ENCODE data around the gene RETREG3. TPM values are rescaled to one million over a fixed set of nuclear protein-coding genes. Genes with fewer than 3 reads are reported as not detected.

Gene RETREG3
- total and polyA plus RNA-seq, 2 donors = 21.2 to 49.9 TPM

DNA sequence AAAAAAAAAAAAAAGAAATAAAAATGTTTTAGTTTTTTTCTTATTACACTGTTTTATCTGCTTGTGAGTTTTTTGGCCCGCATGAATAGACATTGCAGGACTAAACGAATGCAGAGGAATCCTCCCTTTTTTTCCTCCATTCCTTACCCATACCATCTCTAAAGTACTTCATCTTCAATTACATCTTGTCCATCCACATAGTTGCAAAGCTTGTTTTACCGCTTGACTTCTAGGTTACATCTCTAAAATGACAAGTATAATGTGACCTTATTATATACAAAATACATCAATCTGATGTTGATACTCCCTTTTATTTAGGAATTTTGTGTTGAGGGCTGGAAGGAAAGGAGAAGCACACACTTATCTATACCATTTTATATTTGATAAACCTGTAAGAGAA is 12.8 kb downstream of the RETREG3 start:
- H3K4me3 ChIP-seq (ENCODE audit: low read depth, low read length) = no peak overlapping the region
- DNase-seq (ENCODE audit: extremely low spot score) = no peak
- WGBS = 81% methylated on average over 3 of the region's 3 CpGs
- no peaks in the 10 kb centered on the region for H3K36me3 ChIP-seq (ENCODE audit: insufficient read depth)
- no peaks in the 10 kb centered on the region for H3K4me1 ChIP-seq (ENCODE audit: insufficient read depth)
- no peak overlapping the region for H3K27ac ChIP-seq (ENCODE audit: low read depth)

- DNase-seq (ENCODE audit: extremely low spot score) = no peak
- Histone ChIP-seq H3K36me3 (ENCODE audit: insufficient read depth) (no peaks in the 10 kb centered on the region), H3K4me3 (ENCODE audit: low read depth, low read length) (no peak overlapping the region), H3K4me1 (ENCODE audit: insufficient read depth) (no peaks in the 10 kb centered on the region), H3K27ac (ENCODE audit: low read depth) (no peak overlapping the region)
- 91% methylated on average over 9 of the region's 9 CpGs for WGBS
Observed at GRCh38 chr17:42591411-42591810, 17.8 kb downstream of the RETREG3 start.

GRCh38 chr17:42590886-42591285 is 18.3 kb downstream of the RETREG3 start:
- no peaks in the 10 kb centered on the region for H3K4me1 ChIP-seq (ENCODE audit: insufficient read depth)
- WGBS = 98% methylated on average over 2 of the region's 2 CpGs
- H3K36me3 ChIP-seq (ENCODE audit: insufficient read depth) = no peaks in the 10 kb centered on the region
- no peak overlapping the region for H3K4me3 ChIP-seq (ENCODE audit: low read depth, low read length)
- DNase-seq (ENCODE audit: extremely low spot score) = no peak
- H3K27ac ChIP-seq (ENCODE audit: low read depth) = no peak overlapping the region

DNA sequence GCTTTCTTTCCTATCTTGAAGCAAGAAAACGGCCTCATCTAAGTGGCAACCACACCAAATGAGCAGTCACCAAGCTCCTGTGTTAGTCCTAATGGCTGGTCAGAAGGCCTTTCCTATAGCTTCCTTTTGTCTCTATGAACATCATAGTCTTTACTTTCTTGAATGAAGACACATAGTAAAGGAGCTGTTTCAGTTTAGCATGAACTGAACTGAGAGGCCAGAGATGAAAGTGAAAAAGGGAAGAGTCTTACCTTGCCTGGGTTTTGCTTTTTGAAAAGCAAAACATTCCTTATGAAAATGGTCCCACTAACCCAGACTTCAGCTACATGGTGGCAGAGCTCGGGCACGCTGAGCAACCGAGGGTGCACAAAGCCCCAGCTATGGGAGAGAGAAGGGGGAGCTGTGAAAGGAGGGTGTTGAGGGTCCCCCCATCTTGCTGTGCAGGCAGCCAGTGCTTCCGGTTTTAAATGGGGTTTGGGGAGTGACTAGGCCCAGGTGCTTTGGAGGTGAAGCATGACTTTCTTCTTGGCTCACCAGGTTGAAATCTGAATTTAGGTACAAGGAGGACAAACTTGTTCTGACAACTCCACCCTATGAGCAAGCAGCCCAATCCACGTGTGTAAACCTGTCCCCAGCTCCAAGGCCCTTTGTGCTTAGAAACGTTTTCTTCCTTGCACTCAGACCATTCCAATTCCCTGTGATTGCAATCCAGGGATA is 22.5 kb downstream of the RETREG3 start:
- peaks cover 9% of the 10 kb centered on the region for H3K36me3 ChIP-seq (ENCODE audit: insufficient read depth)
- no peak overlapping the region for H3K4me3 ChIP-seq (ENCODE audit: low read depth, low read length)
- H3K4me1 ChIP-seq (ENCODE audit: insufficient read depth) = no peaks in the 10 kb centered on the region
- no peak for DNase-seq (ENCODE audit: extremely low spot score)
- peak overlapping the region; percentile 62 for H3K27ac ChIP-seq (ENCODE audit: low read depth)
- 79% methylated on average over 7 of the region's 7 CpGs for WGBS

GRCh38 chr17:42585353-42585752 is 23.8 kb downstream of the RETREG3 start:
- Histone ChIP-seq H3K4me3 (ENCODE audit: low read depth, low read length) (no peak overlapping the region), H3K4me1 (ENCODE audit: insufficient read depth) (no peaks in the 10 kb centered on the region), H3K27ac (ENCODE audit: low read depth) (no peak overlapping the region), H3K36me3 (ENCODE audit: insufficient read depth) (peaks cover 9% of the 10 kb centered on the region)
- WGBS = 38% methylated on average over 1 of the region's 1 CpG
- no peak for DNase-seq (ENCODE audit: extremely low spot score)

- H3K36me3 ChIP-seq (ENCODE audit: insufficient read depth) = peaks cover 9% of the 10 kb centered on the region
- no peak for DNase-seq (ENCODE audit: extremely low spot score)
- no peak overlapping the region for H3K27ac ChIP-seq (ENCODE audit: low read depth)
- H3K4me1 ChIP-seq (ENCODE audit: insufficient read depth) = no peaks in the 10 kb centered on the region
- no peak overlapping the region for H3K4me3 ChIP-seq (ENCODE audit: low read depth, low read length)
- WGBS = 85% methylated on average over 9 of the region's 9 CpGs
Observed at GRCh38 chr17:42584880-42585279, 24.3 kb downstream of the RETREG3 start.

DNA sequence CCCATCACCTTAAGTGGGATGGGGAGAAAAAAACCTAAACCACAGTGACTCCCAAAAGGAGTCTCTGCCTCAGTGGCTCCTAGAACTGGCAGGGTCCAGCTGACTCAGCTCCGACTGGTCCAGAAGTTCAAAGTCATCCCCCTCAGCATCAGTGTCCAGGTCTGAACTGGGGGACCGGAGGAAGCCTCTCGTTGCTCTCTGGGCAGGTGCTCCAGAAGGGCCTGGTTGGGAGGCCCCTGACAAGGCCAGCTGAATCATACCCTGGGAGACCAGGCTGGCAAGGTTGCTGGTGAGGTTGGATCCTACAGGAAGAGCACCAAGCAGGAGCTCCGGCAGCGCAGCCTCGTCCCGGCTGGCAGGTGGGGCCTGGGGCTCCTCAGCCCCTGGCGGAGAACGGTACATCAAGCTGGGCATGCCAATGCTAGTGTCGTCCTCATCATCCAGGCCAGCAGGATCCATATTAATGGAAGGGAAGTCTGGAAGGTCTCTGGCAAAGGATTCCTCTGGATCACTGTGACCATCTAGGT is 27.4 kb downstream of the RETREG3 start:
- WGBS = 91% methylated on average over 10 of the region's 10 CpGs
- no peak for DNase-seq (ENCODE audit: extremely low spot score)
- Histone ChIP-seq H3K36me3 (ENCODE audit: insufficient read depth) (peaks cover 9% of the 10 kb centered on the region), H3K27ac (ENCODE audit: low read depth) (no peak overlapping the region), H3K4me1 (ENCODE audit: insufficient read depth) (no peaks in the 10 kb centered on the region), H3K4me3 (ENCODE audit: low read depth, low read length) (no peak overlapping the region)

DNA sequence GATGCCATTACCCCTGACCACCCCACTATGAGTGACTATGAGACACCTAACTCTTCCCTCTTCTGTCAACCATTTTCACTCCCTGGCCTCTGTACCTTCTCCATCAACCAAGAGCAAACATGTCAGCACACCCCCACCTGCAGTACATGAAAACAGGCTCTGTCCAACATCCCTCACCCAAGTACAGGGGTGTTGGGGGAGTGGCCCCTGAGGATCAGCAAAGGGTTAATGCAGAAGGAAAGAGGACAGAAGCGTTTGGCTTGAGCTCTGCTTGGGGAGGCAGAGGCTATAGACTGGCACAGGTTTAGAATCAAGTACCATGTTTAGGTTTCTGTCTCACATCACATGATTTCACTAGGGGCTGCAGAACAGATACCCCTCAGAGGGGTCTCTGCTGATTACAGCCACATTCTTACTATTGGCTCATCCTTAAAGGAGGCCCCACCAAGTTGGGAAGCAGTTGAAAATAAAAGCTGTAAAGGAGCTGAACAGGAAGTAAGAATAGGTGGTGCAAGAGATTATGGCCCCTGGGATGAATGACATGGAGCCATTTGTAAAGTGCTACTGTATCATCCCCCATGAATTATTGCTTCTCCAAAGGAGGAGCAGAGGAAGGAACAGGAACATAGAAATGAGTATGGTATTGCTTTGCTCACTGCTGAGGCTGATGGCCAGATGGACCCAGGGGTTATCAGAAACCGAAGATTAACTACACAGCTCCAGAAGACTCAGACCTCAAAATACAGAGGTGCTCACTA is 29.2 kb downstream of the RETREG3 start:
- 40% methylated on average over 2 of the region's 2 CpGs for WGBS
- Histone ChIP-seq H3K4me1 (ENCODE audit: insufficient read depth) (no peaks in the 10 kb centered on the region), H3K36me3 (ENCODE audit: insufficient read depth) (peaks cover 9% of the 10 kb centered on the region), H3K27ac (ENCODE audit: low read depth) (no peak overlapping the region), H3K4me3 (ENCODE audit: low read depth, low read length) (no peak overlapping the region)
- no peak for DNase-seq (ENCODE audit: extremely low spot score)

DNA sequence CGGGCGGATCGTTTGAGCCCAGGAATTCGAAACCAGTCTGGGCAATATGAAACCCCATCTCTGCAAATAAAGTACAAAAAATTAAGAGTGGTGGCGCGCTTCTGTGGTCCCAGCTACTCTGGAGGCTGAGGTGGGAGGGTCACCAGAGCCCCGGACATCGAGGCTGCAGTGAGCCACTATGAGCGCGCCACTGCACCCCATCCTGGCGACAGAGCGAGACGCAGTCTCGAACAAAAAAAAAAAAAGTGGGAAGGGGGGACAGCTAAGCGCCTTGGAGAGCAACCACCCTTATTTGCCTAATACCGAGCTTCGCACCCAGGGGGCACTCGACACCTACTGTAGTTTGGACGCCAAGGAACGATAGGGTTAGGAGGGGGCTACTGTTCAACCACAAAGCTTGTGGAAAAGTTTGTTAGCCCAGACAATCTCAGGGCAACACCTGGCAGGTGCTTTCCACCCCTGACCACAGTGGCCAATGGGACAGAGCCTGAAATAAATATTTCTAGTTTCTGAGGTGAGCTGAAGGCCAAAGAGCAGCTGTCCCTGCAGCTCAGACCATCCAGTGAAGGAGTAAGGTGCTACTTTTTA is 30.8 kb downstream of the RETREG3 start:
- H3K4me1 ChIP-seq (ENCODE audit: insufficient read depth) = no peaks in the 10 kb centered on the region
- peak overlapping the region; percentile 51 for H3K4me3 ChIP-seq (ENCODE audit: low read depth, low read length)
- no peak for DNase-seq (ENCODE audit: extremely low spot score)
- under 1% methylated on average over 20 of the region's 20 CpGs for WGBS
- peak overlapping the region; percentile 38 for H3K27ac ChIP-seq (ENCODE audit: low read depth)
- peaks cover 4% of the 10 kb centered on the region for H3K36me3 ChIP-seq (ENCODE audit: insufficient read depth)

DNA sequence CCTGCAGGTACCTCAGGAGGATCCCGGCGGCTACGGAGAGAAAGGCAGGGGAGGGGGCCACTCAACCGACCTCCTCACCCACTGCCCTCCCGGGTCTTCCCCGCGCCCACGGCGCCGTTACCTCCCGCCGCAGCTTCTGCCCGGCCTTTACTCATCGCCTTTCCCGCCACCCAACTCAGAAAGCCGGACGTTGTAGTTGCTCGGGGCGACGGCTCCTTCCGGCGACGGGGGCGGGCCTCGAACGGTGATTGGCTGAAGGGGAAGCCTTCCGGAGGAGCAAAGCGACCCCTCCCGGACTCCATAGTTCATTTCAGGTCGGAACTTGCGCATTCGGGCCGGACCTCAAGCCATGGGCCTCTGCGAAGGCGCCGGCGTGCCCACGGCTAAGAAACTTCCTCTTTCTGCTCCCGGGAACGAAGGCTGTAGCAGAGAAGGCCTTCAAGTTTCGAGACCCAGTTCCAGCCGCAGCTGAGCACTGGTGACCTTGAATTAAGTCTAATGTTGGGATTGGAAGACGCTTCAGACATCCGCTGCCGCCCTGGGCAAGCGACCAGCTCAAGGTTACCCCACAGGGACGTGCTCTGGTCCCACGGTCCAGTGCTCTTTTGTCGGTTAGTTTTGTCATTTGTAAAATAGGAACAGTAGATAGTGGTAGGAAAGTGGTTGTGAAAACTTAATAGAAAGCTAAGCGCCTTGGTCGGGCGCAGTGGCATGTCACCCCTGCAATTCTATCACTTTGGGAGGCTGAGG is 31.5 kb downstream of the RETREG3 start, which contains the start of gene PSMC3IP:
Gene PSMC3IP, minus strand, starts transcription at position 198 of the 750 bp plus-strand sequence. Its CDS starts 43 bp downstream, at position 155.
- Histone ChIP-seq H3K36me3 (ENCODE audit: insufficient read depth) (peaks cover 10% of the 10 kb centered on the region), H3K27ac (ENCODE audit: low read depth) (peak within 1 kb of the TSS; percentile 38), H3K4me3 (ENCODE audit: low read depth, low read length) (peak within 1 kb of the TSS; percentile 51), H3K4me1 (ENCODE audit: insufficient read depth) (no peaks in the 10 kb centered on the region)
- WGBS = under 1% methylated on average over 52 of the region's 52 CpGs
- DNase-seq (ENCODE audit: extremely low spot score) = peak; percentile 81

DNA sequence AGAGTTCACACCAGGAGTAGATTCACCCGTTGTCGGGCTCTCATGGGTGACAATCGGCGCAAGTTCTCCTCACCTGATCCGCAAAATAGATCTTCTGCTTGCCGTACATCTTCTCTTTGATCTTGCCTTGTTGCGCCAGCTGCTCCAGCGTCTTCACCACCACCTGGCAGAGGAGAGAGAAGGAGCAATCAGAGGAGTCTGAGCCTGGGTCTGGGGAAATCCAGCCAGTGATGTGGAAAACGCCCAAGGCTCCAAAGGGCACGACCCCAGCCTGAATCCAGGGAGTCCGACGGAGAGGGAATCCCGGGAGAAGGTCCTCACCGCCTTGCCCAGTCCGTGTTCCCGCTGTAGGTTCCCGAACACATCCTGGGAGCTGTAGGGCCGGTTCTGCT is 32.0 kb downstream of the RETREG3 start:
- Histone ChIP-seq H3K36me3 (ENCODE audit: insufficient read depth) (peaks cover 11% of the 10 kb centered on the region), H3K4me3 (ENCODE audit: low read depth, low read length) (peak overlapping the region; percentile 51), H3K4me1 (ENCODE audit: insufficient read depth) (no peaks in the 10 kb centered on the region), H3K27ac (ENCODE audit: low read depth) (no peak overlapping the region)
- DNase-seq (ENCODE audit: extremely low spot score) = no peak
- WGBS = 5% methylated on average over 18 of the region's 18 CpGs

GRCh38 chr17:42574463-42574862 is 34.7 kb downstream of the RETREG3 start:
- 84% methylated on average over 3 of the region's 3 CpGs for WGBS
- H3K4me1 ChIP-seq (ENCODE audit: insufficient read depth) = no peaks in the 10 kb centered on the region
- H3K36me3 ChIP-seq (ENCODE audit: insufficient read depth) = peaks cover 9% of the 10 kb centered on the region
- no peak overlapping the region for H3K4me3 ChIP-seq (ENCODE audit: low read depth, low read length)
- no peak overlapping the region for H3K27ac ChIP-seq (ENCODE audit: low read depth)
- DNase-seq (ENCODE audit: extremely low spot score) = no peak

DNA sequence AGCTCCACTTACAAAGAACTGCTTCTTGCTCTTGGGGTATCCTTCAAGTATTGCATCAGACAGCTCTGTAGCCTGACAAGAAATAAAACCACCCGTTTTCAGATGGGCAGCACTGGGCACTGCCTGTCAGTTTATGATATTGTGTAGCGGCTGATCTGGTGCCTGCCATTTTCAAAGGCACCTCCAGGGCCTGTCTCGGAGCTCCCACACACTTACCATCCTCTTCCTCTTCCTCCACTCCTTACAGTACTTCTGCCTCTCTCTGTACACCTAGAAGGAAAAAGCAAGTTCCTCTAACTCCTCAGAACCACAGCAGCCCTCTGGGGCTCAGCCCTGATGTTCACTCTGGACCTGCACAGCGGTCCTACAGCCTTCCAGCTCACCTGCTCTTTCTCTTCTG is 36.1 kb downstream of the RETREG3 start:
- 84% methylated on average over 4 of the region's 4 CpGs for WGBS
- no peak overlapping the region for H3K27ac ChIP-seq (ENCODE audit: low read depth)
- H3K4me1 ChIP-seq (ENCODE audit: insufficient read depth) = no peaks in the 10 kb centered on the region
- peaks cover 9% of the 10 kb centered on the region for H3K36me3 ChIP-seq (ENCODE audit: insufficient read depth)
- DNase-seq (ENCODE audit: extremely low spot score) = no peak
- H3K4me3 ChIP-seq (ENCODE audit: low read depth, low read length) = no peak overlapping the region
